Activated CD4-positive, alpha-beta T cell treated with anti-CD3 and anti-CD28 coated beads for 4 hours (primary cell): ENCODE measurements around the gene C16orf95.

Experiments
- DNase-seq, 2 donors: peaks; one replicate each; pipeline ENCODE4 v3.0.0-alpha.2; 2020

The C16orf95 gene

GRCh38 chr16:87330646-87331045, 13.5 kb upstream of the C16orf95 start:
- DNase-seq: no peak

GRCh38 chr16:87330257-87330624, 13.0 kb upstream of the C16orf95 start:
- DNase-seq: no peak

- no peak for DNase-seq
Measured at GRCh38 chr16:87329436-87330256, 12.5 kb upstream of the C16orf95 start.

- DNase-seq: no peak
Measured at GRCh38 chr16:87328846-87329245, 11.7 kb upstream of the C16orf95 start.

DNA sequence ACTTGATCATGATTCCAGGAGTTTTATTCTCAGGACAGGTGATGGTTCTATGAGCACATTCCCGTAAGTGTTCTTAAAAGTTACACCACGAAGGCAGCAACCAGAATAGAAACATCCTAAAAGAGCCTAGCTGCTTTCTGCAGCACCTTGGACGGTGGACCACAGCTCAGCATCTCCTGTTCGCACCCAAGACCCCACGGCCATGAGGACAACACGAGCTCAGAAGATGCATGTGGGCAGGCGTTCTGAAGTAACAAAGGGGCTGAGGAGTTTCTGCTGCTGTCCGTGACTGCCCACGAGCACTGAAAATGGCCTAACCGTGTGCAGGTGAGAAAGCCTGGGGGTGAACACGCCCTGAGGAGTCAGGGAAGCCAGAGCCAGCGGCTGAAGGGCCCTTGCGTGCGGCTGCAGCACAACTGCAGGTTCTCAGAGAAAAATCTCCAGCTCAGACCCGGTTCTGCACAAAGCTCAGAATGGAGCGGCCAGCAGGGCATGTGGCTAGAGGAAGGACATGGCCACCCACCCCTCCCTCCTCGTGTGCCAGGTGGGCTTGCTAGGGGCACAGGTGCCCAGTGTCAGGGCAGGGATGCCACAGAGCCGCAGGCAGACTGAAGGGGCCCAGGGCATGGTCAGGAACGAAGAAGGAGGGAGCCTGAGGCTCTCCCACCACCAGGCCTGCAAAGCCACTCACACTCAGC, 10.8 kb upstream of the C16orf95 start:
- DNase-seq: no peak

DNA sequence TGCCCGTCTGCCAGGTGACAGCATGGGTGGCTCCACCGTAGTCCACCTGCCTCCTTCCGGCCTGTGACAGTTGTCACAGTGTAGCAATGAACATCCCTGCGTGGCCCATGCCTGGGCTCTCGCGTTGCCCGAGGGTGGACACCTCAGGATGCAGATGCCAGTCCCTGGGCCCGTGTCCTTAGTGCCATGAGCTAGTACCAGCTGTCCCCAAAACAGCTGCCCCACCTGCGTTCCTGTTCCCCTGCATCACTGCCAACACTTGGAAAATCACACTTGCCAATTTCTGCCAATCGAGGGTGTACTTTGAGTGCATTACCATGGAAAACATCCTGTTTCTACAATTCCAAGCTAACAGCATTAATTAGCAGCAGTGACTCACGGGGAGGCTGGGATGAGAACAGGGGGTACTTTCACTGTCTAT, 9.0 kb upstream of the C16orf95 start:
- no peak for DNase-seq

- no peak for DNase-seq
Measured at GRCh38 chr16:87325423-87325858, 8.2 kb upstream of the C16orf95 start.

- peak; percentile 28 to 44 for DNase-seq
Measured at GRCh38 chr16:87324411-87325275, 7.5 kb upstream of the C16orf95 start.

- DNase-seq: no peak
Measured at GRCh38 chr16:87323727-87324410, 6.7 kb upstream of the C16orf95 start.

- no peak for DNase-seq
Measured at GRCh38 chr16:87322833-87323726, 5.9 kb upstream of the C16orf95 start.

GRCh38 chr16:87322360-87322759, 5.2 kb upstream of the C16orf95 start:
- no peak for DNase-seq

DNA sequence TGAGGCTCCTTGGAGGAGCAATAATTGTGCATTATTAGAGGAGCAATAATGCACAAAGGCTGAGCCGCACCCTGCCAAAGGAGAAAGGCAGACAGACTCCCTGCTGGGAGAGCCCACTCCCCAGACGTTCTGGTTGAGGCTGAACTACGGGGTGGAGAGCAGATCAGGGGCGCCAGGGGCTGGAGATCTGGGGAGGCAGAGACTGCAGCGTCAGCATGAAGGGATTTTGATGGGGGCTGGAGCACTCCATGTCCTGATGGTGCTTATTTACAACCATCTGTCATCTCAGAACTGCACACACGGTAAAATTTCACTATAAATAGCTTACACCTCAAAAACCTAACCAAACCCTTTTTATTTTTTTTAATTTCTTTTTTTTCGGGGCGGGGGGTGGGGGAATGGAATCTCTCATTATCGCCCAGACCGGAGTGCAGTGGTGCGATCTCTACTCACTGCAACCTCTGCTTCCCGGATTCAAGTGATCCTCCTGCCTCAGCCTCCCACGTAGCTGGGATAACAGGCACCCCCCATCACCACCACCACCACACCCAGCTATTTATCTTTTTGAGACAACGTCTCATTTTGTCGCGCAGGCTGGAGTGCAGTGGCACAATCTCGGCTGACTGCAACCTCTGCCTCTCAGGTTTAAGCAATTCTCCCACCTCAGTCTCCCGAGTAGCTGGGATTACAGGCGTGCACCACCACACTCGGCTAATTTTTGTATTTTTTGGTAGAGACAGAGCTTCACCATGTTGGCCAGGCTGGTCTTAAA, 4.3 kb upstream of the C16orf95 start:
- DNase-seq: no peak

- DNase-seq: no peak
Measured at GRCh38 chr16:87320510-87321227, 3.5 kb upstream of the C16orf95 start.

GRCh38 chr16:87319997-87320491, 2.9 kb upstream of the C16orf95 start:
- no peak for DNase-seq

DNA sequence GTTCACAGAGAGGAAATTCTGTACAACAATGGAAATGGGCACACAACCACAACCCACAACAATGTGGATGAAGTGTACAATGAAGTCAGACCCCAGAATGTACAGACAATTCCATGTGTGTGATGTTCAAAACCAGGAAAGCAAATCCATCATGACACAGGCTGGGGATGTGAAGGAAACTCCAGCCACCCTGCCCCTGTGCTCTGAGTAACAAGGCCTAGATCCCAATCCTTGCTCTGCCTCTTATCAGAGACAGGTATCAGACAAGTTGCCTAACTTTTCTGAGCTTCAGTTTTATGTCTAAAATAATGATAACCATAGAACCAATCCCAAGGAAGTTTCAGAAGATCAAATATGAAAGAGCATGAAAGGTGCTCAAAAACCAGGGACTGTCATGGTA, 1.8 kb upstream of the C16orf95 start:
- DNase-seq: no peak

DNA sequence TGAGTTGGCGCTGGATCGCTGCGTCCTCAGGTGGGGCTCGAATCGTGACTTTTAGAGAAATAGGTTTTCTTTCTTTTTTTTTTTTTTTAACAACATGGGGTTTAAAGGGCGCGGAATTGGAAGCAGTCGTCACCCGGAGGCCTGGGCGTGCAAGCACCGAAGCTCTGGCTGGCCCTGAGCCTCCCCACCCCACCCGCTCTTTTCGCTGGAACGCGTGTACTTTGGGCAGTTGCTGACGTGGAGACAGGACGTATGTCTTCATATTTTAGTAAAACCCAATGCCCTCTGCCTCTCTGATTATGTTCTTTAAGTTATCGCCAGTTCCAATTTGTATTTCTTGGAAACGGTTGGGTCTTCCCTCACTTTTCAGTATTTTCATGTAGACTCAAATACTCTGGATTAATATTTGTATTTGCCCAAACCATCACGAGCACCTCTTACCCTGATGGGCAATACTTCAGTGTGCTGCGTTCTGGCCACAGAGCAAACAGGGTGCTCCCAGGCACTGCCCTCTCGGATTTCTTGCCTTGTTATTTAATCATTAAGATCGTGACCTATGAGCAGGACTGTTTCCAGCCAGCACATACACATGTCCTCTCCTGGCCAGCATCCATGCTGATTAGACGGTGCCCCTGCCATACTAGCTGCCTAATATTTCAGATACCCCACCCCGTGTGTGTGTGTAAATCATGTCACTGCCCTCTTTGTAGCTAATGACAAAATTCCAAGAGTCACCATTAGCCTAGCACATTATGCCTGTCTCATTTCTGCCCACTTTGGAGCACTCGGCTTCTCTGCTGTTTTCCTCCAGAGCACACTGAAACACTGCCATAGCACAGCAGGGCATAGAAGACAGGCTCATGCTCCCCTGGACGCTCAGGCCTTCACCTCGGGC, 805 bp upstream of the C16orf95 start:
- DNase-seq: no peak

GRCh38 chr16:87316450-87316922, 706 bp downstream of the C16orf95 start:
- no peak for DNase-seq

GRCh38 chr16:87314990-87315420, 2.2 kb downstream of the C16orf95 start:
- DNase-seq: no peak

DNA sequence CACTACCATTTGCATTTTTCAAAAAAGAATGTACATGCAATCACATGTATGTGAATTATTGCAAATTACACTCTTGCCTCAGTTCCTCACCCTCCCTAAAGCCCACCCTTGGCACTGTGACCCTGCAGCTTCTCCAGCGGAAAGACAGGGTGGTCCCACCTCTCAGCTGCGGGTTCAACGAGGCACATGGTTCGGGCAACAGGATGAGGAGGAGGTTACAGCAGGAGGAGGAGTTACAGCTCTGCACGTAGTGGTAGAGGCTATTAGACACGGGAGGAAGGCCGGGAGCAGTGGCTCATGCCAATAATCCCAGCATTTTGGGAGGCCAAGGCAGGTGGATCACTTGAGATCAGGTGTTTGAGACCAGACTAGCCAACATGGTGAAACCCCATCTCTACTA, 5.2 kb downstream of the C16orf95 start:
- DNase-seq: no peak
